Hepatocyte (in vitro differentiated cells): Measurements from ENCODE around the gene TMEM178A. TPM values are rescaled to one million over a fixed set of nuclear protein-coding genes. Genes with fewer than 3 reads are reported as not detected.

Source experiments
- DNase-seq: peaks from one replicate; pipeline ENCODE4 v3.0.0-alpha.2; 2016; ENCODE audit warnings: low spot score
- H2AFZ ChIP-seq: fragments of 200-600 bp; sonication (generic); 2 replicates; pipeline ENCODE4 v1.6.0; 2016; ENCODE audit warnings: antibody characterized with exemption, mild to moderate bottlenecking
- H3K27ac ChIP-seq: fragments of 200-600 bp; sonication (generic); 2 replicates; pipeline ENCODE4 v1.5.1; 2016; ENCODE audit warnings: mild to moderate bottlenecking
- H3K27me3 ChIP-seq: fragments of 200-600 bp; sonication (generic); 2 replicates; pipeline ENCODE4 v1.6.1; 2016
- H3K36me3 ChIP-seq: fragments of 200-600 bp; sonication (generic); replicated peaks from 2 replicates; pipeline ENCODE4 v1.5.1; 2016; ENCODE audit warnings: low read depth; ENCODE audit not compliant: insufficient read depth
- H3K4me1 ChIP-seq: fragments of 200-600 bp; sonication (generic); 2 replicates; pipeline ENCODE4 v1.5.1; 2016; ENCODE audit warnings: mild to moderate bottlenecking, moderate library complexity; ENCODE audit not compliant: insufficient read depth
- H3K4me2 ChIP-seq: fragments of 200-600 bp; sonication (generic); 2 replicates; pipeline ENCODE4 v1.6.0; 2016
- H3K4me3 ChIP-seq: fragments of 200-600 bp; sonication (generic); 2 replicates; pipeline ENCODE4 v1.5.1; 2016; ENCODE audit warnings: mild to moderate bottlenecking
- H3K79me2 ChIP-seq: fragments of 200-600 bp; sonication (generic); 2 replicates; pipeline ENCODE4 v1.6.0; 2017; ENCODE audit warnings: mild to moderate bottlenecking
- H3K9me2 ChIP-seq: fragments of 200-600 bp; sonication (generic); replicated peaks from 2 replicates; pipeline ENCODE4 v1.6.0; 2017; ENCODE audit warnings: mild to moderate bottlenecking; ENCODE audit not compliant: insufficient read depth
- H3K9me3 ChIP-seq: fragments of 200-600 bp; sonication (generic); 2 replicates; pipeline ENCODE4 v1.5.1; 2016; ENCODE audit warnings: low read depth, mild to moderate bottlenecking
- H4K20me1 ChIP-seq: fragments of 200-600 bp; sonication (generic); 2 replicates; pipeline ENCODE4 v1.6.0; 2016; ENCODE audit warnings: mild to moderate bottlenecking; ENCODE audit not compliant: insufficient read depth, poor library complexity, severe bottlenecking
- CTCF ChIP-seq: fragments of 200-600 bp; sonication (generic); IDR thresholded peaks from 2 replicates; pipeline ENCODE4 v1.5.1; 2016; ENCODE audit warnings: antibody characterized with exemption, mild to moderate bottlenecking; ENCODE audit not compliant: poor library complexity
- EZH2 ChIP-seq: fragments of 200-600 bp; sonication (generic); IDR thresholded peaks from 2 replicates; pipeline ENCODE4 v1.6.1; 2016; ENCODE audit warnings: antibody characterized with exemption, mild to moderate bottlenecking, borderline replicate concordance
- EZH2phosphoT487 ChIP-seq: fragments of 200-600 bp; sonication (generic); IDR thresholded peaks from one replicate; pipeline ENCODE4 v1.6.1; 2018; ENCODE audit warnings: antibody characterized with exemption, mild to moderate bottlenecking, low read depth, moderate library complexity; ENCODE audit not compliant: unreplicated experiment, severe bottlenecking
- WGBS: methylation state at CpG from one replicate; pipeline ENCODE4 v1.1.6; 2016; ENCODE audit warnings: low lambda C conversion rate; ENCODE audit errors: missing lambda C conversion rate; 5-methylcytosine and 5-hydroxymethylcytosine counted together
- polyA plus RNA-seq: library from polyadenylated mRNA; unstranded; fragments of >200 nt; fragmentation: Nextera tagmentation; extraction: Ambion mirVana; gene quantifications from 2 replicates; pipeline ENCODE4 v1.2.1, GENCODE V29; 2016
- total RNA-seq: library from RNA; depleted of rRNA; stranded (reverse); fragments of >200 nt; gene quantifications from 2 replicates; pipeline ENCODE4 v1.2.3, GENCODE V29; 2014

TMEM178A gene
- total and polyA plus RNA-seq, 2 experiments from 2014 or later, result 3.9 to 6.6 TPM

GRCh38 chr2:39682066-39682692, 16.5 kb downstream of the TMEM178A start:
- no peaks in the 10 kb centered on the region for H3K4me1 ChIP-seq
- no peak overlapping the region for H2AFZ ChIP-seq
- no peak overlapping the region for H3K4me2 ChIP-seq
- no peaks in the 10 kb centered on the region for H3K27me3 ChIP-seq
- no peak for DNase-seq
- no peaks in the 10 kb centered on the region for H3K9me2 ChIP-seq
- no peak overlapping the region for H3K27ac ChIP-seq
- no peaks in the 10 kb centered on the region for H4K20me1 ChIP-seq
- no peak overlapping the region for H3K4me3 ChIP-seq
- no peaks in the 10 kb centered on the region for H3K36me3 ChIP-seq
- H3K79me2 ChIP-seq, result no peaks in the 10 kb centered on the region
- WGBS, result 86% methylated on average over 2 of the region's 2 CpGs
- H3K9me3 ChIP-seq, result no peaks in the 10 kb centered on the region
- TF ChIP-seq CTCF (no peak), EZH2phosphoT487 (no peak), EZH2 (no peak)

GRCh38 chr2:39683022-39683699, 17.4 kb downstream of the TMEM178A start:
- TF ChIP-seq EZH2phosphoT487 (no peak), CTCF (no peak), EZH2 (no peak)
- 89% methylated on average over 9 of the region's 9 CpGs for WGBS
- Histone ChIP-seq H3K9me3 (no peaks in the 10 kb centered on the region), H3K4me1 (no peaks in the 10 kb centered on the region), H4K20me1 (no peaks in the 10 kb centered on the region), H3K9me2 (no peaks in the 10 kb centered on the region), H3K4me2 (no peak overlapping the region), H3K4me3 (no peak overlapping the region), H3K79me2 (no peaks in the 10 kb centered on the region), H3K27me3 (no peaks in the 10 kb centered on the region), H3K27ac (no peak overlapping the region), H3K36me3 (no peaks in the 10 kb centered on the region), H2AFZ (no peak overlapping the region)
- no peak for DNase-seq

- H3K4me1 ChIP-seq, result no peaks in the 10 kb centered on the region
- no peaks in the 10 kb centered on the region for H4K20me1 ChIP-seq
- no peak overlapping the region for H3K27ac ChIP-seq
- no peaks in the 10 kb centered on the region for H3K27me3 ChIP-seq
- no peak for TF ChIP-seq EZH2phosphoT487
- H2AFZ ChIP-seq, result no peak overlapping the region
- no peaks in the 10 kb centered on the region for H3K9me3 ChIP-seq
- H3K9me2 ChIP-seq, result no peaks in the 10 kb centered on the region
- no peak overlapping the region for H3K4me2 ChIP-seq
- DNase-seq, result no peak
- WGBS, result 79% methylated on average over 5 of the region's 5 CpGs
- no peaks in the 10 kb centered on the region for H3K79me2 ChIP-seq
- H3K36me3 ChIP-seq, result no peaks in the 10 kb centered on the region
- H3K4me3 ChIP-seq, result no peak overlapping the region
These were observed 18.7 kb downstream of the TMEM178A start for GRCh38 chr2:39684464-39684863.

GRCh38 chr2:39685126-39685525, 19.4 kb downstream of the TMEM178A start:
- no peaks in the 10 kb centered on the region for H3K36me3 ChIP-seq
- no peak overlapping the region for H3K4me2 ChIP-seq
- H3K9me2 ChIP-seq, result no peaks in the 10 kb centered on the region
- TF ChIP-seq EZH2, result no peak
- TF ChIP-seq CTCF, result no peak
- no peak for TF ChIP-seq EZH2phosphoT487
- H3K27me3 ChIP-seq, result no peaks in the 10 kb centered on the region
- no peaks in the 10 kb centered on the region for H3K4me1 ChIP-seq
- H3K79me2 ChIP-seq, result no peaks in the 10 kb centered on the region
- H4K20me1 ChIP-seq, result no peaks in the 10 kb centered on the region
- DNase-seq, result no peak
- no peak overlapping the region for H3K27ac ChIP-seq
- no peak overlapping the region for H3K4me3 ChIP-seq
- H3K9me3 ChIP-seq, result no peaks in the 10 kb centered on the region
- 100% methylated on average over 1 of the region's 1 CpG for WGBS
- H2AFZ ChIP-seq, result no peak overlapping the region
